Measurements from ENCODE around the gene NAB2. TPM values are rescaled to one million over a fixed set of nuclear protein-coding genes. Genes with fewer than 3 reads are reported as not detected.

Gene NAB2
- polyA plus RNA-seq, 3 donors: 1.00 to 8.3 (median 2.7) TPM

GRCh38 chr12:57133916-57134315, 45.0 kb downstream of the NAB2 start:
- no peak for TF ChIP-seq CTCF (IDR thresholded peaks at IDR 0.05)
- peaks cover 55 to 84% of the 10 kb centered on the region in 2 donors for H3K4me1 ChIP-seq (ENCODE audit: control insufficient read depth in 1 of 2, insufficient read depth in 2 of 2, low read length in 2 of 2)
- no peak overlapping the region for H3K9ac ChIP-seq (ENCODE audit: insufficient read depth, low read length, poor library complexity, severe bottlenecking)

GRCh38 chr12:57134949-57135348, 46.0 kb downstream of the NAB2 start:
- Histone ChIP-seq H3K4me1 (ENCODE audit: control insufficient read depth in 1 of 2, insufficient read depth in 2 of 2, low read length in 2 of 2) (peaks cover 65 to 92% of the 10 kb centered on the region in 2 donors), H4K20me1 (ENCODE audit: insufficient read depth, low read length) (peaks cover 100% of the 10 kb centered on the region), H2AFZ (ENCODE audit: insufficient read depth, low read depth, low read length, poor library complexity, severe bottlenecking) (no peak overlapping the region), H3K36me3 (replicated peaks in 1 of 2; ENCODE audit: control insufficient read depth in 1 of 2, insufficient read depth in 2 of 2, low read length in 2 of 2) (peaks cover 40 to 80% of the 10 kb centered on the region in 2 donors), H3K9ac (ENCODE audit: insufficient read depth, low read length, poor library complexity, severe bottlenecking) (no peak overlapping the region), H3K9me3 (replicated peaks in 1 of 2; ENCODE audit: control insufficient read depth in 1 of 2, insufficient read depth in 1 of 2, low read length in 2 of 2) (no peaks in the 10 kb centered on the region), H3K27ac (ENCODE audit: low read depth in 1 of 2, low read length in 2 of 2) (no peak overlapping the region), H3K79me2 (ENCODE audit: insufficient read depth, low read length) (peaks cover 79% of the 10 kb centered on the region), H3K4me3 (replicated peaks in 1 of 3; ENCODE audit: low read depth in 2 of 3, low read length in 3 of 3) (no peak overlapping the region), H3K4me2 (replicated peaks; ENCODE audit: extremely low read depth, low read length, poor library complexity, severe bottlenecking) (no peak overlapping the region), H3K27me3 (ENCODE audit: control insufficient read depth in 2 of 2, insufficient read depth in 2 of 2, low read length in 2 of 2) (no peaks in the 10 kb centered on the region)
- peaks cover 0 to 14% (median 0%) of the 10 kb centered on the region in 3 donors for H3K27me3 Mint-ChIP-seq (ENCODE audit: low read depth in 3 of 3)
- H3K4me1 Mint-ChIP-seq: peaks cover 90% of the 10 kb centered on the region
- no peak for TF ChIP-seq CTCF (IDR thresholded peaks at IDR 0.05)
- H3K4me3 Mint-ChIP-seq: no peak overlapping the region
- H3K27ac Mint-ChIP-seq: peak overlapping the region in 2 of 7 donors; percentile 21 to 35
- 83% methylated on average over 5 of the region's 9 CpGs for WGBS (ENCODE audit: insufficient coverage)
- H3K36me3 Mint-ChIP-seq: peaks cover 72 to 74% of the 10 kb centered on the region in 2 donors
- intact Hi-C loops (cut with micrococcal nuclease): no loop called here
- H3K9me3 Mint-ChIP-seq: no peaks in the 10 kb centered on the region
- no peak for DNase-seq

More at GRCh38 chr12:57133916-57134315, 45.0 kb downstream of the NAB2 start:
- Histone ChIP-seq H3K79me2 (ENCODE audit: insufficient read depth, low read length) (peaks cover 89% of the 10 kb centered on the region), H2AFZ (ENCODE audit: insufficient read depth, low read depth, low read length, poor library complexity, severe bottlenecking) (no peak overlapping the region), H3K27me3 (ENCODE audit: control insufficient read depth in 2 of 2, insufficient read depth in 2 of 2, low read length in 2 of 2) (no peaks in the 10 kb centered on the region), H3K36me3 (replicated peaks in 1 of 2; ENCODE audit: control insufficient read depth in 1 of 2, insufficient read depth in 2 of 2, low read length in 2 of 2) (peaks cover 30 to 70% of the 10 kb centered on the region in 2 donors), H3K4me3 (replicated peaks in 1 of 3; ENCODE audit: low read depth in 2 of 3, low read length in 3 of 3) (no peak overlapping the region), H3K27ac (ENCODE audit: low read depth in 1 of 2, low read length in 2 of 2) (no peak overlapping the region), H4K20me1 (ENCODE audit: insufficient read depth, low read length) (peaks cover 91% of the 10 kb centered on the region), H3K4me2 (replicated peaks; ENCODE audit: extremely low read depth, low read length, poor library complexity, severe bottlenecking) (no peak overlapping the region), H3K9me3 (replicated peaks in 1 of 2; ENCODE audit: control insufficient read depth in 1 of 2, insufficient read depth in 1 of 2, low read length in 2 of 2) (no peaks in the 10 kb centered on the region)
- no peak for DNase-seq
- H3K9me3 Mint-ChIP-seq: no peaks in the 10 kb centered on the region
- H3K4me1 Mint-ChIP-seq: peaks cover 83% of the 10 kb centered on the region
- peaks cover 0 to 12% (median 0%) of the 10 kb centered on the region in 3 donors for H3K27me3 Mint-ChIP-seq (ENCODE audit: low read depth in 3 of 3)
- peak overlapping the region in 6 of 7 donors; percentile 19 to 90 (median 60) for H3K27ac Mint-ChIP-seq
- peak overlapping the region in 1 of 2 donors; percentile 40 for H3K4me3 Mint-ChIP-seq
- WGBS (ENCODE audit: insufficient coverage): 64% methylated on average over 3 of the region's 6 CpGs
- intact Hi-C loops (cut with micrococcal nuclease): no loop called here
- peaks cover 63 to 65% of the 10 kb centered on the region in 2 donors for H3K36me3 Mint-ChIP-seq
